Measurements from ENCODE around the gene IDS.
"Not testable (repeated sequence)": the region's sequence is repeated elsewhere in the genome, so short reads cannot be mapped to it uniquely, and the experiment has no call there.

- TF ChIP-seq EZH2 (optimal IDR thresholded peaks at IDR 0.05; ENCODE audit: low read depth, low read length); CTCF (IDR thresholded peaks at IDR 0.05; ENCODE audit: low read length); EZH2phosphoT487 (IDR thresholded peaks at IDR 0.05; ENCODE audit: low read length): not testable (repeated sequence)
Measured at GRCh38 chrX:149488008-149488407, 17.1 kb downstream of the IDS start.
